HepG2 (cell line): ENCODE measurements around the gene PKD1L1. TPM values are rescaled to one million over a fixed set of nuclear protein-coding genes. Genes with fewer than 3 reads are reported as not detected.
A peak's percentile ranks its signal among the peaks of the same experiment; 100 is the strongest.

Experiments
- ARID2 ChIP-seq: sonication (generic); formaldehyde crosslinking; IDR thresholded peaks from 2 replicates; pipeline ENCODE4 v1.8.1; 2022; ENCODE audit warnings: mild to moderate bottlenecking, missing genetic modification reagents, borderline replicate concordance
- ATM ChIP-seq: fragments of 450-650 bp; IDR thresholded peaks from 2 replicates; pipeline ENCODE4 v1.7.1; 2017; ENCODE audit warnings: mild to moderate bottlenecking, borderline replicate concordance
- DR1 ChIP-seq: sonication (generic); formaldehyde crosslinking; IDR thresholded peaks from 2 replicates; pipeline ENCODE4 v1.8.0; 2021; ENCODE audit warnings: mild to moderate bottlenecking, missing genetic modification reagents, inconsistent platforms
- FLYWCH1 ChIP-seq: sonication (generic); formaldehyde crosslinking; IDR thresholded peaks from 2 replicates; pipeline ENCODE4 v1.8.1; 2023; ENCODE audit warnings: mild to moderate bottlenecking, missing genetic modification reagents
- HNF4G ChIP-seq, 2 experiments: sonication (generic) in 1 of 2; formaldehyde crosslinking in 1 of 2; IDR thresholded peaks; 2 replicates each; pipeline versions ENCODE4 v1.4.0 to v1.6.1; 2011 to 2020; ENCODE audit warnings: borderline replicate concordance in 2 of 2, low read depth in 2 of 2, mild to moderate bottlenecking in 2 of 2, low read length in 1 of 2, missing genetic modification reagents in 1 of 2, moderate library complexity in 1 of 2
- NFKBIZ ChIP-seq: IDR thresholded peaks from 2 replicates; pipeline ENCODE4 v1.6.1; 2018; ENCODE audit warnings: missing genetic modification reagents, missing compliant biosample characterization
- PPARG ChIP-seq: conservative IDR thresholded peaks from 2 replicates; pipeline ENCODE4 v1.6.1; 2016; ENCODE audit warnings: missing biosample characterization, missing genetic modification reagents
- PRPF4 ChIP-seq: fragments of 200-400 bp; formaldehyde crosslinking; IDR thresholded peaks from 2 replicates; pipeline ENCODE4 v1.6.1; 2016; ENCODE audit warnings: low read length, low read depth; ENCODE audit not compliant: poor library complexity, severe bottlenecking
- YY1 ChIP-seq: IDR thresholded peaks from 2 replicates; pipeline ENCODE4 v1.6.1; 2011; ENCODE audit warnings: low read length, low read depth, moderate library complexity, mild to moderate bottlenecking; ENCODE audit not compliant: insufficient read depth, insufficient replicate concordance
- ZFAT ChIP-seq: sonication (generic); formaldehyde crosslinking; conservative IDR thresholded peaks from 2 replicates; pipeline ENCODE4 v1.8.1; 2023; ENCODE audit warnings: missing genetic modification reagents, inconsistent platforms
- ZFP36L1 ChIP-seq: sonication (generic); formaldehyde crosslinking; IDR thresholded peaks from 2 replicates; pipeline ENCODE4 v1.8.0; 2022; ENCODE audit warnings: mild to moderate bottlenecking, missing genetic modification reagents, moderate library complexity
- ZKSCAN5 ChIP-seq: sonication (generic); formaldehyde crosslinking; IDR thresholded peaks from 2 replicates; pipeline ENCODE4 v1.5.1; 2020; ENCODE audit warnings: mild to moderate bottlenecking, missing genetic modification reagents
- ZNF335 ChIP-seq: sonication (generic); formaldehyde crosslinking; IDR thresholded peaks from 2 replicates; pipeline ENCODE4 v1.4.0; 2020; ENCODE audit warnings: missing genetic modification reagents
- ZNF766 ChIP-seq: sonication (generic); formaldehyde crosslinking; IDR thresholded peaks from 2 replicates; pipeline ENCODE4 v1.5.0; 2020; ENCODE audit warnings: missing genetic modification reagents, borderline replicate concordance
- ZSCAN29 ChIP-seq: sonication (generic); formaldehyde crosslinking; conservative IDR thresholded peaks from 2 replicates; pipeline ENCODE4 v1.4.0; 2020; ENCODE audit warnings: mild to moderate bottlenecking, missing genetic modification reagents
- polyA plus RNA-seq, 8 experiments: library from polyadenylated mRNA; depleted of rRNA in 3 of 8; stranded (reverse) in 7 of 8; unstranded in 1 of 8; fragments of >200 nt; fragmentation: Illumina TruSeq in 4 of 8; extraction: Trizol in 4 of 8; gene quantifications; 2 replicates each; pipeline versions ENCODE4 v1.2.1 to v1.2.3, GENCODE V29; 2011 to 2016; ENCODE audit warnings: low read depth in 4 of 8, missing spikeins in 1 of 8, mixed read lengths in 1 of 8; ENCODE audit not compliant: insufficient read depth in 1 of 8
- total RNA-seq, 5 experiments: library from RNA; depleted of rRNA; stranded (reverse); fragments of >200 nt; fragmentation: Illumina TruSeq; extraction: Trizol; gene quantifications; 2 replicates each; pipeline ENCODE4 v1.2.3, GENCODE V29; 2016; ENCODE audit warnings: low read depth in 1 of 5
- TF ChIP-seq, protein P1 (sequence below): sonication (generic); formaldehyde crosslinking; IDR thresholded peaks from 2 replicates; pipeline ENCODE4 v1.5.0; 2020; ENCODE audit warnings: mild to moderate bottlenecking, missing genetic modification reagents
- TF ChIP-seq, protein P2 (sequence below): sonication (generic); formaldehyde crosslinking; IDR thresholded peaks from 2 replicates; pipeline ENCODE4 v1.4.0; 2020; ENCODE audit warnings: mild to moderate bottlenecking, missing genetic modification reagents
- TF ChIP-seq, protein P3 (sequence below): sonication (generic); formaldehyde crosslinking; IDR thresholded peaks from 2 replicates; pipeline ENCODE4 v1.4.0; 2020; ENCODE audit warnings: low read depth, mild to moderate bottlenecking, missing genetic modification reagents
- TF ChIP-seq, protein P4 (sequence below): sonication (generic); formaldehyde crosslinking; IDR thresholded peaks from 2 replicates; pipeline ENCODE4 v1.5.1; 2020; ENCODE audit warnings: missing genetic modification reagents, mild to moderate bottlenecking, borderline replicate concordance
- TF ChIP-seq, protein P5 (sequence below): IDR thresholded peaks from 2 replicates; pipeline ENCODE4 v1.6.1; 2016; ENCODE audit warnings: control low read depth
- TF ChIP-seq, protein P6 (sequence below): sonication (generic); formaldehyde crosslinking; conservative IDR thresholded peaks from 2 replicates; pipeline ENCODE4 v1.8.0; 2022; ENCODE audit warnings: missing genetic modification reagents

Gene PKD1L1
- total and polyA plus RNA-seq, 2 of the 13 experiments (the other 11 are each of a cell fraction or from before 2014, with no cell fraction given) = 0.01 TPM; not detected in 1

DNA sequence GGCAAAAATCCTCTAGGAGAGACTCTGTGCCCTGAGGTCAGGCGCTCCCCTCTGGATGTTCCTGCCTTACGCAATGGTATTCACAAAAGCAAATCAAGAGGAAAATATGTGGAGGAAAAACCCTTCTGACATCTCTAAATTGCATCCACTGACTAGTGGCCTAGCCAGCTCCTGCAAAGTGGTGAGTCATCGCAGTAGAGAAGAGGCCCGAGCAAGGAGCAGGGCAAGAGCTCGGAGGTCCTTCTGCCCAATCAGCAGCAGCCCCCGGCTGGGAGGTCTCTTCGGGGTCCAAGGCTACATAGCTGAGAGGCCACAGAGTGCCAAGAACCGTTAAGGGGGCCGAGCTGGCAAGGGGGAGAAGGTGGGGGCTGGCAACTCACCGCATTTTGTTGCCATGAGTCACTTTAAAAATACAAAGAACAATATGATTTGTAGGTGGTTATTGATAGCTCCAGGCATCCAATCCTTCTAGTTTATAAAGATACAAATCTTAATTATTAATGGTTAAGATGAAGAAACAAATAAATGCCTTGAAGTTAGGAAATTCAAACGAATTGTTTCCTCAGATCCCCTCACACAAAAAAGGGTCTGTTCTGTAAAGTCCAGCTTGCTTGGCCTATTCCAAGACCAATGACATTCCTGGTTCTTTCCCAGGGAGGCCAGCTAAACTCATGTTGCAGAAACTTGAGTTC lies 161.6 kb downstream of the PKD1L1 start (continued):
- TF ChIP-seq NFKBIZ (CRISPR knock-in tag) (no peak), ZNF766 (CRISPR knock-in tag) (no peak), ARID2 (CRISPR knock-in tag) (no peak), ATM (no peak), YY1 (peak; percentile 18), PRPF4 (no peak), ZFP36L1 (CRISPR knock-in tag) (no peak), PPARG (CRISPR knock-in tag) (no peak), DR1 (CRISPR knock-in tag) (no peak), ZSCAN29 (CRISPR knock-in tag) (0 out of 2 replicates have a peak, but pooled peaks have one; percentile 44), HNF4G (IDR thresholded peaks at IDR 0.05; ENCODE audit: borderline replicate concordance, low read depth, low read length) (peak; percentile 45; the same call in 1 of the 2 replicates), HNF4G (CRISPR knock-in tag; IDR thresholded peaks at IDR 0.05; ENCODE audit: borderline replicate concordance, low read depth) (no peak), ZKSCAN5 (CRISPR knock-in tag) (no peak), ZFAT (CRISPR knock-in tag) (no peak), ZNF335 (CRISPR knock-in tag) (no peak), FLYWCH1 (CRISPR knock-in tag) (no peak)
- TF ChIP-seq, protein P1, sequence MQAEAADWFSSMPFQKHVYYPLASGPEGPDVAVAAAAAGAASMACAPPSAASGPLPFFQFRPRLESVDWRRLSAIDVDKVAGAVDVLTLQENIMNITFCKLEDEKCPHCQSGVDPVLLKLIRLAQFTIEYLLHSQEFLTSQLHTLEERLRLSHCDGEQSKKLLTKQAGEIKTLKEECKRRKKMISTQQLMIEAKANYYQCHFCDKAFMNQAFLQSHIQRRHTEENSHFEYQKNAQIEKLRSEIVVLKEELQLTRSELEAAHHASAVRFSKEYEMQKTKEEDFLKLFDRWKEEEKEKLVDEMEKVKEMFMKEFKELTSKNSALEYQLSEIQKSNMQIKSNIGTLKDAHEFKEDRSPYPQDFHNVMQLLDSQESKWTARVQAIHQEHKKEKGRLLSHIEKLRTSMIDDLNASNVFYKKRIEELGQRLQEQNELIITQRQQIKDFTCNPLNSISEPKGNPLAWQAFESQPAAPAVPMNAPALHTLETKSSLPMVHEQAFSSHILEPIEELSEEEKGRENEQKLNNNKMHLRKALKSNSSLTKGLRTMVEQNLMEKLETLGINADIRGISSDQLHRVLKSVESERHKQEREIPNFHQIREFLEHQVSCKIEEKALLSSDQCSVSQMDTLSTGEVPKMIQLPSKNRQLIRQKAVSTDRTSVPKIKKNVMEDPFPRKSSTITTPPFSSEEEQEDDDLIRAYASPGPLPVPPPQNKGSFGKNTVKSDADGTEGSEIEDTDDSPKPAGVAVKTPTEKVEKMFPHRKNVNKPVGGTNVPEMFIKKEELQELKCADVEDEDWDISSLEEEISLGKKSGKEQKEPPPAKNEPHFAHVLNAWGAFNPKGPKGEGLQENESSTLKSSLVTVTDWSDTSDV (CRISPR knock-in tag) = no peak
- TF ChIP-seq, protein P2, sequence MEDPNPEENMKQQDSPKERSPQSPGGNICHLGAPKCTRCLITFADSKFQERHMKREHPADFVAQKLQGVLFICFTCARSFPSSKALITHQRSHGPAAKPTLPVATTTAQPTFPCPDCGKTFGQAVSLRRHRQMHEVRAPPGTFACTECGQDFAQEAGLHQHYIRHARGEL (CRISPR knock-in tag) = no peak
- TF ChIP-seq, protein P3, sequence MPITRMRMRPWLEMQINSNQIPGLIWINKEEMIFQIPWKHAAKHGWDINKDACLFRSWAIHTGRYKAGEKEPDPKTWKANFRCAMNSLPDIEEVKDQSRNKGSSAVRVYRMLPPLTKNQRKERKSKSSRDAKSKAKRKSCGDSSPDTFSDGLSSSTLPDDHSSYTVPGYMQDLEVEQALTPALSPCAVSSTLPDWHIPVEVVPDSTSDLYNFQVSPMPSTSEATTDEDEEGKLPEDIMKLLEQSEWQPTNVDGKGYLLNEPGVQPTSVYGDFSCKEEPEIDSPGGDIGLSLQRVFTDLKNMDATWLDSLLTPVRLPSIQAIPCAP (CRISPR knock-in tag) = no peak
- TF ChIP-seq, protein P4, sequence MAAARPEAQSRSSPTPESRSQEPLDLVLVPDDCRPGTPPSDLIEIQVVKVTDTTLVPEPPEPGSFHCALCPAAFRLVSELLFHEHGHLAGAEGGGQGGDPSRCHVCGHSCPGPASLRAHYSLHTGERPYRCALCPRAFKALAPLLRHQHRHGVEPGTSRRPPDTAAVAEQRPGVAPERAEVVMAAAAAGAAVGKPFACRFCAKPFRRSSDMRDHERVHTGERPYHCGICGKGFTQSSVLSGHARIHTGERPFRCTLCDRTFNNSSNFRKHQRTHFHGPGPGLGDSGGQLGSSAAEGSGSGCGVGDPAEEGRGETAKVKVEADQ (CRISPR knock-in tag) = peak; percentile 53; the same call in 1 of the 2 replicates
- TF ChIP-seq, protein P5, sequence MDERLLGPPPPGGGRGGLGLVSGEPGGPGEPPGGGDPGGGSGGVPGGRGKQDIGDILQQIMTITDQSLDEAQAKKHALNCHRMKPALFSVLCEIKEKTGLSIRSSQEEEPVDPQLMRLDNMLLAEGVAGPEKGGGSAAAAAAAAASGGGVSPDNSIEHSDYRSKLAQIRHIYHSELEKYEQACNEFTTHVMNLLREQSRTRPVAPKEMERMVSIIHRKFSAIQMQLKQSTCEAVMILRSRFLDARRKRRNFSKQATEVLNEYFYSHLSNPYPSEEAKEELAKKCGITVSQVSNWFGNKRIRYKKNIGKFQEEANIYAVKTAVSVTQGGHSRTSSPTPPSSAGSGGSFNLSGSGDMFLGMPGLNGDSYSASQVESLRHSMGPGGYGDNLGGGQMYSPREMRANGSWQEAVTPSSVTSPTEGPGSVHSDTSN (CRISPR knock-in tag) = no peak
- TF ChIP-seq, protein P6, sequence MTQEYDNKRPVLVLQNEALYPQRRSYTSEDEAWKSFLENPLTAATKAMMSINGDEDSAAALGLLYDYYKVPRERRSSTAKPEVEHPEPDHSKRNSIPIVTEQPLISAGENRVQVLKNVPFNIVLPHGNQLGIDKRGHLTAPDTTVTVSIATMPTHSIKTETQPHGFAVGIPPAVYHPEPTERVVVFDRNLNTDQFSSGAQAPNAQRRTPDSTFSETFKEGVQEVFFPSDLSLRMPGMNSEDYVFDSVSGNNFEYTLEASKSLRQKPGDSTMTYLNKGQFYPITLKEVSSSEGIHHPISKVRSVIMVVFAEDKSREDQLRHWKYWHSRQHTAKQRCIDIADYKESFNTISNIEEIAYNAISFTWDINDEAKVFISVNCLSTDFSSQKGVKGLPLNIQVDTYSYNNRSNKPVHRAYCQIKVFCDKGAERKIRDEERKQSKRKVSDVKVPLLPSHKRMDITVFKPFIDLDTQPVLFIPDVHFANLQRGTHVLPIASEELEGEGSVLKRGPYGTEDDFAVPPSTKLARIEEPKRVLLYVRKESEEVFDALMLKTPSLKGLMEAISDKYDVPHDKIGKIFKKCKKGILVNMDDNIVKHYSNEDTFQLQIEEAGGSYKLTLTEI = no peak
